Measurements from ENCODE around the gene EYS.

Gene EYS

DNA sequence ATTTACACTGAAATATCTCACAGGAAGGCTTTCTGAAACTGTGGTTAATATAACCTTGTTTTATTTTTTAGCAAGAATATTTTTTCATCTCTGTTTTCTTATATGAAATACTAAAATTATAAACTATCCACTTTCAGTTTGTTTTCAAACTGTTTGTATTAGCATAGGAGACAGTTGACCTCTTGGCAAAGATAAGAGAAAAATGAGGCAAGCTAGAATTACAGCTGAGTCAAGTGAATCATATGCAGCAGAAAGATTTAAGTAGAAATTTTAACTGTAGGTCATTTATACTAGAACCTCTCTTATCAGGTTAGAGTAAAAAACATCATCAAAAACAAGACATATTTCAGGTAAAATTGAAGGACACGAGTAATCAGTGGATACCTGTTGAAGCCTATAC lies 1278.8 kb downstream of the EYS start:
- no peak for DNase-seq

DNA sequence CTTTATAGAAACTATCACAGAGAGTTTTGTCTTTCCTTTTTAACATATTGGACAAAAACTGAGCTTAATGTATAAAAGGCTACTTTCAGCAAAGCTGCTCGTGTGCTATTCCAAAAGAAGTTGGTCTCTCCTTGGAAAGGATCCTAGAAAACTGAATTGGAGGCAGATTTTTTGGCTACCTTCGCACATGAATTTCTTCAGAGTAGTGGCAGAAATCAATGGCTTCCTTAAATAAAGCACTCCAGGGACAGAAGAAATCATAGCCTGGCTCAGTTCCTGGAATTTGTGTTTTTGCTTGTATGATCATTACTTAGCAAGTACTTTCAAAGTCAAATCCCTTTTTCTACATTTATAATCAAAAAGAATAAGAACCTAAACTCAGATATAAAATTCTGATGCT lies 1291.1 kb downstream of the EYS start:
- DNase-seq = no peak

DNA sequence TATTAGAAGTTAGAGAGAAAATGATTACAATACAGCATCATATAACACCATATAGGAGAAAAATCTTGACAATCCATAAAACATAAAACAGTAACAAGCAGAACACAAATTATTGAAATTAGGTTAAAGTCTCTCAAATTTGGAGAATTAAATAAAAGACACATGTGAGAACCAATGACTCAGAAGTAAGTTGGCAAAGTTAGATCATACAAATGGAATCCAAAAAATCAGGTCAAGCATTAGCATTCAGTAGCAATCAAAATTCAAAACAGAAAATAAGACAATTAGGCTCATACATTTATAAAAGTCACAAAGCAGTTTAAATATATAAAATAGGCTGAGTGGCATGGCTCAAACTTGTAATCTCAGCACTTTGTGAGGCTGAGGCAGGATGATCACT lies 1295.8 kb downstream of the EYS start:
- DNase-seq = no peak

DNA sequence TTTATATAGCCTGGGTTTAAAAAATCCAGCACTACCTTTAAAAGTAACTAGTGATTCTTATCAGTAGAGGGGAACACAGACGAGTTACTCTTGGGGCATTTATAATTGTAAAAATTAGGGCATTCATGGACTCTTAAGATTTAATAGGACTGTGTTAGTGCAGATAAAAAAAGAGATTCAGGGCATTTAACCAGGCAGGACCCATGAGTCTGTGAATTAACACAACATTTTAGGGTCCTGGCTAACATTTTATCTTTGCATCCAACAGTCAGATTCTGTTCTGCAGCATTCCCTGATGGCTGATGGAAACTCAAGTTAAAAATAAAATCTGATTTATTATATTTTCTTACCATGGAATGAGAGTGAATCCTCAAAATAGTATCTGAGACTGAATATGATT lies 1297.1 kb downstream of the EYS start:
- DNase-seq = no peak

DNA sequence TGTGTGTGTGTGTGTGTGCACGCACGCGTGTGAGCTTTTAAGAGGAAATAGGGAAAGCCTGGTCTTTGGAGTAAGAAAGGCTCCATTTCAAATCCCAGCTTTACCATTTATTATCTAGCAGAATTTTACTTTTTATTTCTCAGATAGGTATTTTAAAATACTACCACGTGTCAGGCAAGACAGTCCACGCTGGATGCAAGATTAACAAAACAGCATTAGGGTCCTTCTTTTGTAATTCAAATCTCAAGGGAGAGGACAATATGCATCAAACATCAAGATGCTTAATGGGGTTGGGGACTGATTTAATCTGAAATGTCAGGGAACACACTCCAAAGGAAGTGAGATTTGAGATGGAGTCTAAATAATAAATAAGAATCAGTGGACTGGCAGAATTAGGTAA lies 1302.6 kb downstream of the EYS start:
- no peak for DNase-seq

DNA sequence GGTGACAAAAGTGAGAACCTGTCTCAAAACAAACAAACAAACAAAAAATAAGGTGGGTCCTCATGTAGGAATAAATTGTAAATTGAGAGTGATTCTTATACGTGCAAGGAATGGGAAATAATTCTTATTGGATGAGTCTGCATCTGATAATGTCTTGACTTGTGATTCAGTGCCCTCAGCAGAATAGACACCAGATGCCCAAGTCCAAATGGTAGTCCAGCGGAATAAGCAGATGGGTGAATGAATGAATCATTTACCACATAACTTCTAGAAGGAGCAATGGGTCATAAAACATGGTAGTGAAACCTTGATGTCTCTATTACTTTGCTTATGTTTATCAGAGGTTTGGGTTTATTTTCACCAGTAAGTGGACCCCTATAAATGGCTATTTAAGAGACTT lies 1323.7 kb downstream of the EYS start:
- no peak for DNase-seq

DNA sequence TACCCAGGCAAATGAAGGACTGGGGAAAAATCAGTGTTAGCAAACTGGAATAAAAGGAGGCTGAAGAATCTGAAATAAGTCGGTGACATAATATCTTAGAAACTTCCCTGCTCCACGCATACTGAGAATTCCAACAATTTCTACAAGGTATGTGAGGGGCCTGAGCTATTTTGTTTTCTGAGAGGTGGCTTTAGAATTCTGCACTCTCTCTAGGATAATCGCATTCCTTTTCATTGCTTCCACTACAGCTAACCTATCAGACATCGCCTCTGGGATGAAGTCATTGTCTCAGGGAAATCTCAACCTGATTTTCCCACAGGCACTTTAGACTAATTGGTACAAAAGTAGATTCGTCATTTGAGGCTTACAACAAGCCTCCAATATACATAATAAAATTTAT lies 1330.6 kb downstream of the EYS start:
- DNase-seq = no peak

DNA sequence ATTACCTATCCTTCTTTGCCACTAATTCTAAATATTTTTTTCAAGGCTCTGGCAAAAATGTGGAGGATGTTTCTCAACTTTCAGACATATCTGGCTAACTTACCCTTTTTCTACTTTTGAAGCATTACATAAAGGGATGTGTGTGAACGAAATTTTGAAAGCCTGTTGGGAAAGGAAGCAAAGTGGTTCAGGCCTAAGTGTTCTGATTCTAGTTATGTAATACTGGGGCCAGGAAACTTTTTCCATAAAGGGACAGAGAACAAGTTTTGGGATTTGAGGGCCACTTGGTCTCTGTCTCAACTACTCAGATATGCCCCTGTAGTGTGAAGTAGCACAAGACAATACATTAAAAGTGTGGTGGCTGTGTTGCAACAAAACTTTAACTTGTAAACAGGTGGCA lies 1349.6 kb downstream of the EYS start:
- no peak for DNase-seq

DNA sequence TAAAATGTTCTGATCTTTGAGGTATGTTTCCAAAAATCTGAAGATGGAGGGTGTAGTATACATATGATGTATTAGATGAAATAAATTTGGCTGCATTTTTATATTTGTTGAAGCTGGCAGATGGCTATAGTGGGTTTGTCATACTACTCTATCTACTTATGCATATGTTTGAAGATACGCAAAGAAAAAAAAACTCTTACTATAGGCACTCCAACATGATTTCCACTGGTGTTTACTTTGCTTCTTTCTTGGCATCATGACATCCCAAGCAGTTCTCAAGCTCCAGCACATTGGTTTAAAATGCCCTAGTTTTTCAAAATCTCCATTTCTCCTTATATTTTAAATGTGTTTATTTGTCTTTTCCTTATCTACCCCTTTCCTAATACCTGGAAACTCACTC lies 1359.6 kb downstream of the EYS start:
- no peak for DNase-seq

DNA sequence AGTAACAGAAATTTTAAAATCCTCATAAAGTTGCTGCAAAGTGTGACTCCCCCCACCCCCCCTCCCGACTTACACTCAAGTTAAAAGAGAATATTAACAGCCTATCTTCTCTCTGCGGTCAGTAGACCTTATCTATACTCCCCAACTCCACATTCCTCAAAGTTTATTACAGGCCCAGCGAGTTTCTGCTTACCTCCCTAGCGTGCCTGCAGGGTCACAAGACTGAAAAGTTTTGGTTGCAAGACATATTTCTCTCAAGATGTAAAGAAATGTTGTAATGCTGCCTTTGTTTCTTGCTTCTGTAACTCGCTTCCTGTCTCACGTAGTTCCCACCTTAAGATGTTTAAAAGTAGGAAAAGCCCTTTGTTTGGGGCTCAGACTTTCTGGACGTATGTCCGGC lies 1371.8 kb downstream of the EYS start:
- DNase-seq = no peak

DNA sequence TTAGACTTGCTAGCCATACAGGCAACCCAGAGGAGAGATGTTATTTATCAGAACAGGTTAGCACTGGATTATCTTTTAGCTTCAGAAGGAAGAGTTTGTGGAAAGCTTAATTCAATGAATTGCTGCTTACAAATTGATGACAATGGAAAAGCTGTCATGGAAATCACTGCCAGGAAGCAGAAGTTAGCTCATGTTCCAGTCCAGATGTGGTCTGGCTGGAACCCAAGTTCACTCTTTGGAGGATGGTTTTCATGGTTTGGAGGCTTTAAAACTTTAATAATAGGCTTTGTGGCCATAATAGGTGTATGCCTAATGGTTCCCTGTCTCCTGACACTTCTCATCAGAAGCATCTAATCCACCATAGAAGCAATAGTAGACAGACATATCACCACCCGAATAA lies 1372.4 kb downstream of the EYS start:
- no peak for DNase-seq

DNA sequence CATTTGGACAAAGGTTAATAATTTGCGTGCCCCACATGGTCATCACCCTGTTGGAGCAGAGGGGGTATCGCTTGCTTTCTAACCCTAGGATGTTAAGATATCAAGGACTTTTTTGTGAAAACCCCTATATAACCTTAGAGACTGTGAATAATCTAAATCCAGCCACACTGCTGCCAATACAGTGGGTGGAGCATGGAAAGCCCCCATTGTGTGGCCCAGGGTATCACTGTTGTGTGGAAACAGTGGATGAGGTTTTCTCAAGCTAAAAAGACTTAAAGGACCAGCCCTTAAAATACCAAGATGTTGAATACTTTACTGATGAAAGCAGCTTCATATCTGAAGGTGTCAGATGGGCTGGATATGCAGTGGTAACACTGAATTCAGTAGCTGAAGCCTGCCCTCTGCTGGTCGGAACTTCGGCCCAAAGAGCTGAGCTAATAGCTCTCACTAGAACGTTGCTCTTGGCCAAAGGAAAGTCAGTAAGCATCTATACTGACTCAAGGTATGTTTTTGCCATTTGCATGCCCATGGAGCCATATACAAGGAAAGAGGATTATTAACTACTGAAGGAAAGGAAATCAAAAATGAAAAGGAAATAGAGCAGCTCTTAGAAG lies 1376.2 kb downstream of the EYS start:
- no peak for DNase-seq

DNA sequence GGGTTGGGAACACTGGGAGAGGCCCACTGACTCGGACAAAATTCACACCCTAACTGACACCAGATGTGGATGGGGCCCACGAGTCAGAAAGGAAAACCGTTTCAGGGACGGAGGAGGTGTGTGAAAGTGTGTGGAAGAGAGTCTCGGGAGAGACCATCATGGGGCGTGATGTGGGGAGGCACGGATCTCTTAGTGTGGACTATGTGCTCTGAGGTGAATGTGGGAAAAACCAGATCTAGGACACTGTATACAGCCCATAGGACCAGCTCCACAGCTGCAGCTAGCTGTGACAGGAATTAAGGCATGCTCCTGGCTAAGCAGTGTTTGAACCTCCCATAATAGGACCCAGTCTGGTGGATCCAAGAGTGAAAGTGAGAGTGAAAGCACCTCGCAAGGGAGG lies 1380.1 kb downstream of the EYS start:
- DNase-seq = no peak

DNA sequence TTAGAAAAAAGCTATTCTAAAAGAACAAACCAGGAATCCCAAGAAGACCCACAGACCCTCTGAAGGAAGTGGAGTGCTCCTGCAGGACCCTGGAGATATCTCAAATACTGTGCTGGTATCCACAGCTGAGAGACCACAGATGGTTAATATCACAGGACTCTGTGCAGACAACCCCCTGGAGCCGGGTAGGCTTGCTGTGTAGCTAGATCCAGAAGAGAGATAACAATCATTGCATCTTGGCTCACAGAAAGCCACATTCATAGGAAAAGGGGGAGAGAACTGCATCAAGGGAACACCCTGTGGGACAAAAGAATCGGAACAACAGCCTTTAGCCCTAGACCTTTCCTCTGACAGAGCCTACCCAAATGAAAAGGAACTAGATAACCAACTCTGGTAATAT lies 1381.9 kb downstream of the EYS start:
- no peak for DNase-seq

DNA sequence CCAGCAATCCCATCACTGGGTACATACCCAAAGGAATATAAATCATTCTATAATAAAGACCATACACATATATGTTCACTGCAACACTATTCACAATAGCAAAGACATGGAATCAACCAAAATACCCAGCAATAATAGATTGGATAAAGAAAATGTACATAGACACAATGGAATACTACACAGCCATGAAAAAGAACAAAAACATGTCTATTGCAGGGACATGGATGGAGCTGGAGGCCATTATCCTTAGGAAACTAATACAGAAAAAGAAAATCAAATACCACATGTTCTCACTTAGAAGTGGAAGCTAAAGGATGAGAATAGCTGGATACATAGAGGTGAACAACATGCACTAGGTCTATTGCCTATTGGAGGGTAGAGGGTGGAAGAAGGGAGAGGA lies 1396.8 kb downstream of the EYS start:
- no peak for DNase-seq

DNA sequence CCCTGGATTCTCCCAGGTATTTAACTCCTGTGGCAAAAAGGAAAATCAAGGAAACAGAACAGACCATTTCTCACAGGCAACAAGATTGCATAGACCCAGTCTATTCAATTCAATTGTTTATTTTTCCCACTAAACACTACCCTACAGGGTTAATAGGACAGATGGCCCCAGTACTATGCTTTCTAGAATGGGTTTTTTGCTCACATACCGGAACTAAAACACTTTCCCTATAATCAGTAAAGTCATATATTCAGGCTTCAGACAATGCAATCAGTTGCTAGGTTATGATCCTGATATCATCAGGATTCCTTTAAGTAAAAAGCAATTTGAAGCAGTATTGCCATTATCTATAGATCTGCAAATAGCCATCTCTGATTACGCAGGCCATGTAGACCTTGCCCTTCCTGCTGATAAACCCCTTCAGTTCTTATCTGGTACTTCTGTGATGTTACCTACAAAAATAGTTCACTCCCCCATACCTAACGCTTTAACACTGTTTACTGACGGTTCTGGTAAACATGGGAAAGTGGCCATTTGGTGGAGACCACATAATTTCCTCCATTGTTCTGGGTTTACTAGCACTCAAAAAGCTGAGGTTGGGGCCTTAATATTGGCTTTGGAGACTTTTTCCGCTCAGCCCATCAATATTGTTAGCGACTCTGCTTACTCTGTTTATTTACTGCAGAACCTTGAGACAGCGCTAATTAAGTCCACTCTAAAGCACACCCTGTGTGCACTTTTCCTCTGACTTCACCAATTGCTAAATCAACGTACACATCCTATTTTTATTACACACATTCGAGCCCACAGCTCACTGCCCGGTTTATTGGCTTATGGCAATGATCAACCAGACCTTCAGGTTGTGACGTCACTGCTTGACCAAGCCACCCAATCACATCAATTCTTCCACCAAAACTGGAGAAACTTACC lies 1405.5 kb downstream of the EYS start:
- no peak for DNase-seq

DNA sequence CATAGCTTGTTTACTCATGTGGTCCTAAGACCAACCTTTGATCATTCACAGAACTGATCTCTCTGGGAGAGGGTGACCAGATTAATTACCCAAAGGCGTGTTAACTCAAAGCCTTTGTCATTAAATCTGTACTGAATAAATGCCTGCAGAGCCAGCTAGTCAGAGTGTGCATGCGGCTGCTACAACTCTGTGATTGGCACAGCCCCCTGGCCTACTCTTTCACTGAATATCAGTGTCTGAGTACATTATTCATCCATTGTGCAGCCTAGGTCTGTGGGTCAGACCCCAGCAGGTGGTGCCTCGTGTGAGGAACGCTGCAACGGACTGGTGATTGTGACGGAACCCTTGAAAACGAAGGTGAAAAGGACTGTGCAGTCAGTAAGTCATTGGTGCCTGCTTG lies 1407.8 kb downstream of the EYS start:
- no peak for DNase-seq

DNA sequence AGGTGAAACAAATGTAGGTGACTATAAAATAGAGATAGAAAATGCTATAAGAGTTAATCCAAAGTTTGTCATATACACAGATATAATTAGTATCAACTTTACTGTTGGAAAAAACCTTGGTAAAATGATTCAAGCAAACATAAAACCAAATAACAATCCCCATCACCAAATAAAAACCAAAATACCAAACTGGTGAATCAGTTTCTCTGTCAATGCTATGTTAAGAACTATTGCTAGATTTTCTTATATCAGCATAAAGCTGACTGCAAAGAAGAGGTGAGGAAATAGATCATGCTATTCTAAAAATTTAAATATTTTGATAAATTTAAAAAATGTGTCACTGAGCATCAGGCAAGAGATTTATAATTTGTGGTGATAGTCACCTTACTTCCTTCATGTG lies 1413.0 kb downstream of the EYS start:
- DNase-seq = no peak

DNA sequence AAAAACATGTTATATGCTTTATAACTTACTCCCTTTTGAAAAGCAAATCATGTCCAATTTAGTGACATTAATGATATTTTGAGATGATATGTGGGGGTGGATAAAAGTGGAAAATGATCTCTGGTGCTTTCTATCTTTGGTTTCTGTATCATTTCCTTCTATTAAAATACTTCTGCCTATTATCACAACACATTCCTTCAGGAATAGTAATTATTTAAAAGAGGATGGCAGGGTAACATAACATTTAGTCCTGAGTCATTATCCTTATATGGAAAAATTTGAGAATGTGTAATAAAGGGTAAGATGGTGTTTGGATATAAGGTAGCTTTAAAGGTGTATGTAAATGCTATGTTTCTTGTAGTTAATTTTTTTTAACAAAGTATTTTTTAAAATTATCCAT lies 1413.7 kb downstream of the EYS start:
- DNase-seq = no peak

DNA sequence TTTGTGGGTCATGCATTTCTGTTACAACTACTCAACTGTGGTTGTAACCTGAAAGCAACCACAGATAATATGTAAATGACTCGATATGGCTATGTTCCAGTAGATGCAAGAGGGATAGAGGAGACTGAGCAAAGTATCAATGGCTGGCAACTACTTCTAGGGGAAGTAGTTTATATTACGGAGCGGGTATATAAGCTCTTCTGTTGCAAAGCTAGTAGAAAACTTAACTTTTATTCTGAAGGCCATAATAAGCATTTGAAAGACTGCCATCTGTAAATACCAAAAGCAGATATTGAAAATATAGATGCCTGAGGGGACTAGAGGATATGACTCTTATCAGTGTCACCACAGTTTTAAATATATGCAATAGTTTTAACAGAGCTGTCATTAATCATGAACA lies 1416.2 kb downstream of the EYS start:
- DNase-seq = no peak

DNA sequence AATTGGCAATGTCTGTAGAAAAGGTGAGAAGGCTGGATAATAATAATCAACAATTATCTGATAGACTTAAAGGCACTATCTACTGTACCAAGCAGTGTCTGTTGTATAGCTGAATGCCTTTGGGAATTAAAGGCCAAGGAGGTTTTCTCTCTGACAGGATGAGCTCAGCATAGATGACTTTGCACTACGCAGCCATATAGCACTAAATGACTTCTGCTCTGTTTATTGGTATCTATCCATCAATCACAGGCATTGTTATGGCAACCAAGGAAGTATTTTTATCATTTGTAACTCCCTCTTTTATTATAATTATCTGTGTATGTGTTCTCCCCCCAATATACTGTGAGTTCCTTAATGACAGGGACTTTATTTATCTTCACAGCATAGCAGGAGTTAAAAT lies 1417.1 kb downstream of the EYS start:
- no peak for DNase-seq

DNA sequence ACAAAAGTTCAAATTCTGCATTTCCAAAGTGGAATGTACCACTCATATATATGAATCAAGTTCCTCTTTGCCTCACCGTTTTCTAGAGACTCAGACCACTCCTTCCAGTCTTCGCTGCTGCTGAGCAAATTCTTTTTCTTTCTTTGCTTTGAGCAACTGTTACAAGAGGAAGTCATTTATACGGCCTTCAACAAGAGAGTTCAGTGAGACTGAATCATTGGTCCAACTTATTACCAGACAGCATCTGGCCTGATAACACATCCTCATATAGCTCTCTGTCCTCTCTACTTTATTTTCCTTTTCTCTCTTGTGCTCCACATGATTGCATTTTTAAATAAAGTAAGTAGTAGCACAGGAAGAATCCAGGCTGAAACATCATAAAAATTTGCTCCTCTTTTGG lies 1418.7 kb downstream of the EYS start:
- DNase-seq = no peak

DNA sequence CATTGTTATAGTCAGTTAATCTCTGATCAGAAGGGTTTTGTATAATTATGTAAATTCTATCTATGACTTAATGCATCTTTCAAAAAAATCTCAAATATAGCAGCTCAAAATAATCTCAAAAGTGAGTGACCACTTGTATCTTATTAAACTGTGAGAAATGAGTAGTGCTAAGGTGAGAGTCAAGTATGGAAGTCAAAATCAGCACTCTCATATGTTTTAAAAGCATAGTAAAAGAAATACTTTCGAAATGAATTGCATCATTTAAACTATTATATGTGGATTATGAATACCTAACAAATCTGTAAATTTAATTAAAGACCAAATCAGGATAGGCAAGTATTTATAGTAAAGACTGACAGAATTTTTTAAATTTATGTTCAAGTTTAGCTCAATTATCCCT lies 1425.9 kb downstream of the EYS start:
- DNase-seq = no peak

DNA sequence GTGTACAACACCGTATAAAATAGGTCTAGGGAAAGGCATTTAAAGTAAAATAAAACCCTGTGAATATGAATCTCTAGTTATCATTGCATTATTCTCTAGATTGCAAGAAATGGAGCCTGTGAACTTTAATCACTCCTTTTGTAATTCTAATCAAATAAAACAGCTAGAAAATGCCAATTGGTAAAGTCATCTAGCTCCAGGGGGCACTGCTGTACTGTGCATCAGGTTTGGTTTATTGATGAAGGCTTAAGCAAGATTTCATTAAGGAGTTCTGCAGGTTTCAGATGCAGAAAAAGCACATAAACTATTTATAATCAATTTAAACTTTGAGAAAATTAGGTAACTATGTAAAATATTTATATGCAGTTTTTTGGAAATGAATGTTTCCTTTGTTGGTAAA lies 1426.5 kb downstream of the EYS start:
- DNase-seq = no peak

DNA sequence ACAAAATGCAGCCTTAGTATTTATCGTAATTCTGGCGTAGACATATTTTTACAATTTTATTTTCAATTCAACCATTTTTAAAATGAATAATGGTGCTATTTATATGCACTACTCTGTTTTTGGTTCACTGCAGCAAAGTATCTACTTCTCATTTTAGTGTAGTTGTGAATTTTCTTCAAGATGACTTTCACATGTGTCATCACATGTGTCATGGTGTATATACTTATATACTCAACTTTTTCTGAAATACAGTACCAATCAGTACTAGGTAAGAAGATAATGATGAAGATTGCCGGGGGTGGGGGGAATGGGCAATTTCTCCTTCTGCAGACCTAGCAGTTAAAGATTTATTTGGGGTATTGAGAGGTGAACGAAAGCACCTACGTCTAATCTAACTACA lies 1436.9 kb downstream of the EYS start:
- DNase-seq = no peak
